Nephron (organoid): ENCODE data around the gene TIAM1.
"Not testable (repeated sequence)": the region's sequence is repeated elsewhere in the genome, so short reads cannot be mapped to it uniquely, and the experiment has no call there.

Experiments used
- H3K27ac Mint-ChIP-seq, 3 experiments: 2 replicates each; pipeline ENCODE4 v1.8.0; 2020; ENCODE audit warnings: mixed read lengths in 3 of 3, mild to moderate bottlenecking in 2 of 3, moderate library complexity in 1 of 3
- H3K27me3 Mint-ChIP-seq: 2 replicates; pipeline ENCODE4 v1.8.0; 2021; ENCODE audit warnings: low read depth, mild to moderate bottlenecking, moderate library complexity, mixed read lengths
- H3K36me3 Mint-ChIP-seq: 2 replicates; pipeline ENCODE4 v1.8.0; 2020; ENCODE audit warnings: low read depth, mixed read lengths
- H3K4me1 Mint-ChIP-seq: 2 replicates; pipeline ENCODE4 v1.8.0; 2020; ENCODE audit warnings: mixed read lengths
- H3K4me3 Mint-ChIP-seq, 3 experiments: 2 replicates each; pipeline ENCODE4 v1.8.0; 2020; ENCODE audit warnings: mild to moderate bottlenecking in 3 of 3, mixed read lengths in 3 of 3, moderate library complexity in 2 of 3
- H3K9me3 Mint-ChIP-seq: 2 replicates; pipeline ENCODE4 v1.8.0; 2020; ENCODE audit warnings: mixed read lengths
- TF ChIP-seq, protein P1 (sequence below), 3 experiments: fragments of 200-600 bp; sonication (generic); IDR thresholded peaks; one replicate each; pipeline ENCODE4 v1.5.0; 2021; ENCODE audit warnings: antibody characterized with exemption in 3 of 3; ENCODE audit not compliant: unreplicated experiment in 3 of 3

The TIAM1 gene

DNA sequence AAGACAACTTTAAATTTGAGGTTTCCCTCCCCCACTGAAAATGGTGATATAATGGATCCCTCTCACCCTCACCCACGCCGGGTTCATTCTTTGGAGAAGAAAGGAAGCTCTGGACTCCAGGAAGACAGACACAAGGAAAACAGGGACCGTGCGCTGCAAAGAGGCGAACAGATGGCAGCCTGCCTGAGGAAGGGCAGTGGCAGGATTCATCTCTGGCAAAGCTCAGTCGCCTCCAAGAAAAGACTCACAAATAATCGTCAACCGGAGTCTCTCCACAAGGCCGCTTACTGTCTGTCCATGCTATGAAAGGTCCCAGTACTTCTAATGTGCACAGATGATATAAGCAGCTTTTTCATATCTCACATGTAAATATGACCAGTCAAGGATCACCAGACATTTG is 110.3 kb downstream of the TIAM1 start:
- peaks cover 4% of the 10 kb centered on the region for H3K27me3 Mint-ChIP-seq
- peaks cover 7% of the 10 kb centered on the region for H3K9me3 Mint-ChIP-seq
- no peak overlapping the region for H3K4me3 Mint-ChIP-seq
- H3K4me1 Mint-ChIP-seq: no peaks in the 10 kb centered on the region
- TF ChIP-seq, protein P1, sequence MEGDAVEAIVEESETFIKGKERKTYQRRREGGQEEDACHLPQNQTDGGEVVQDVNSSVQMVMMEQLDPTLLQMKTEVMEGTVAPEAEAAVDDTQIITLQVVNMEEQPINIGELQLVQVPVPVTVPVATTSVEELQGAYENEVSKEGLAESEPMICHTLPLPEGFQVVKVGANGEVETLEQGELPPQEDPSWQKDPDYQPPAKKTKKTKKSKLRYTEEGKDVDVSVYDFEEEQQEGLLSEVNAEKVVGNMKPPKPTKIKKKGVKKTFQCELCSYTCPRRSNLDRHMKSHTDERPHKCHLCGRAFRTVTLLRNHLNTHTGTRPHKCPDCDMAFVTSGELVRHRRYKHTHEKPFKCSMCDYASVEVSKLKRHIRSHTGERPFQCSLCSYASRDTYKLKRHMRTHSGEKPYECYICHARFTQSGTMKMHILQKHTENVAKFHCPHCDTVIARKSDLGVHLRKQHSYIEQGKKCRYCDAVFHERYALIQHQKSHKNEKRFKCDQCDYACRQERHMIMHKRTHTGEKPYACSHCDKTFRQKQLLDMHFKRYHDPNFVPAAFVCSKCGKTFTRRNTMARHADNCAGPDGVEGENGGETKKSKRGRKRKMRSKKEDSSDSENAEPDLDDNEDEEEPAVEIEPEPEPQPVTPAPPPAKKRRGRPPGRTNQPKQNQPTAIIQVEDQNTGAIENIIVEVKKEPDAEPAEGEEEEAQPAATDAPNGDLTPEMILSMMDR (IDR thresholded peaks at IDR 0.05; ENCODE audit: unreplicated experiment in 3 of 3): no peak
- no peak overlapping the region for H3K27ac Mint-ChIP-seq
- peaks cover 49% of the 10 kb centered on the region for H3K36me3 Mint-ChIP-seq

DNA sequence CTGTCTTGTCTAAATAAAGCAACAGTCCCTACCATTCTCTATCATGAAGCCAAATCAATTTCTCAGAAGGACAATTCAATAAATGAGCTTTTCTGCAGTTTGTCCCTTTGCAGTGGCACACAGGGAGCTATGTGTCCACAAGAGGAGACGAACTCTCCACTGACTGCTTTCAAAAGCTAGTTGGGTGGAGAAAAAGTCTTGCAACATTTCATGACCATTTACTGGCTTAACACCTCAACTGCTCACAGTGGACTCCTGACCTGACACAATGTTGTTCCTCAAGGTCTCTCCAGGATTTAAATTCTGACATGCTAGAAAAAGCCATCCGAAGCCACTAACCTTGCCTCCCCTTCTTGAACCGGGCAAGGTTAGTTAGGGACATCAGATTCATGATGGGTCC is 111.7 kb downstream of the TIAM1 start:
- no peaks in the 10 kb centered on the region for H3K4me1 Mint-ChIP-seq
- no peak overlapping the region for H3K27ac Mint-ChIP-seq
- no peak overlapping the region for H3K4me3 Mint-ChIP-seq
- H3K36me3 Mint-ChIP-seq: peaks cover 43% of the 10 kb centered on the region
- TF ChIP-seq, protein P1 (IDR thresholded peaks at IDR 0.05; ENCODE audit: unreplicated experiment in 3 of 3): no peak
- peaks cover 4% of the 10 kb centered on the region for H3K27me3 Mint-ChIP-seq
- peaks cover 6% of the 10 kb centered on the region for H3K9me3 Mint-ChIP-seq

DNA sequence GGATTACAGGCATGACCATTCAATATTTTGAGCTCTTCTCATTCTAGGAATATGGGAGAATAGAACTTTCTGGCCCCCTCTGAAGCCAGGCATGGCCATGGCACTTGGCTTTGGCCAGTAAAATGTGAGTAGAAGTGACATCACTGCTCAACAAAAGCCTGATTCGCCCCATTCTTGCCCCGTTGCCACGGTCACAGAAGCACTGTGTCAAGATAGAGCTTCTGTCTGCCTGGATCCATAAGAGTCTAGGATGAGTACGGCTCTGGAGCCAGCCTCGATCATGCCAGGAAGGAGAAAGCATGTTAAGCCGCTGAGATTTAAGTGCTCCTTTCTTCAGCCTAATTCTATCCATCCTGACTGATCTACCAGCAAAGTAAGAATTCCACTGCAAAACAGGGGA is 113.1 kb downstream of the TIAM1 start:
- Mint-ChIP-seq H3K36me3 (peaks cover 32% of the 10 kb centered on the region), H3K27ac (no peak overlapping the region), H3K4me3 (no peak overlapping the region), H3K27me3 (peaks cover 4% of the 10 kb centered on the region), H3K4me1 (no peaks in the 10 kb centered on the region), H3K9me3 (peaks cover 6% of the 10 kb centered on the region)
- TF ChIP-seq, protein P1 (IDR thresholded peaks at IDR 0.05; ENCODE audit: unreplicated experiment in 3 of 3): no peak

DNA sequence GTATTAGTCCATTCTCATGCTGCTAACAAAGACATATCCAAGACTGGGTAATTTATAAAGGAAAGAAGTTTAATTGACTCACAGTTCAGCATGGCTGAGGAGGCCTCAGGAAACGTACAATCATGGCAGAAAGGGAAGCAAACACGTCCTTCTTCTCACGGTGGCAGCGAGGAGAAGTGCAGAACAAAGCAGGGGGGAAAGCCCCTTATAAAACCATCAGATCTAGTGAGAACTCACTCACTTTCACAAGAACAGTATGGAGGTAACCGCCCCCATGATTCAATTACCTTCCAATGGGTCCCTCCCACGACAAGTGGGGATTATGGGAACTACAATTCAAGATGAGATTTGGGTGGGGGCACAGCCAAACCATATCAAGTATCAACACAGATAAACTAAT is 115.3 kb downstream of the TIAM1 start:
- not testable (repeated sequence) for H3K9me3 Mint-ChIP-seq, H3K4me3 Mint-ChIP-seq, H3K27me3 Mint-ChIP-seq, H3K27ac Mint-ChIP-seq, H3K4me1 Mint-ChIP-seq
- H3K36me3 Mint-ChIP-seq: peaks cover 22% of the 10 kb centered on the region

DNA sequence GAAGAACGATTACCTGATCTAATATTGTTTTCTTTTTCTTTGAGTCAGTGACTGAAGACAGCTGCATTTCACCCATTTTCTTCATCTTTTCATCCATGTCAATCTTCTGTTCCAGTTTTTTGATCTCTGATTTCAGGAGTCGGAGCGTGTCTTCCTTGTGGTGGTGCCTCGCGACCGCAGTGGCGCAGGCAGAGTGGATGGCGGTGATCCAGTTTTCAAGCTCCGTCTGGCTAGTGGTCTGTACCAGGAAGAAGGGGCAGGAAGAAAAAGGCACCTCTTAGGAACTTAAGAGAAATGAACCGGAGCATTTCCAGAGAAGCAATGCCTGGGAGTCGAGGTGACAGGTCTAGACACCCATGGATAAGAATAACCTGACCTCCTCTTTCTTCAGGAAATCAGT is 118.3 kb downstream of the TIAM1 start:
- no peaks in the 10 kb centered on the region for H3K9me3 Mint-ChIP-seq
- H3K4me1 Mint-ChIP-seq: peaks cover 18% of the 10 kb centered on the region
- H3K4me3 Mint-ChIP-seq: no peak overlapping the region
- H3K27ac Mint-ChIP-seq: no peak overlapping the region
- TF ChIP-seq, protein P1 (IDR thresholded peaks at IDR 0.05; ENCODE audit: unreplicated experiment in 3 of 3): no peak
- H3K27me3 Mint-ChIP-seq: no peaks in the 10 kb centered on the region
- peaks cover 22% of the 10 kb centered on the region for H3K36me3 Mint-ChIP-seq

DNA sequence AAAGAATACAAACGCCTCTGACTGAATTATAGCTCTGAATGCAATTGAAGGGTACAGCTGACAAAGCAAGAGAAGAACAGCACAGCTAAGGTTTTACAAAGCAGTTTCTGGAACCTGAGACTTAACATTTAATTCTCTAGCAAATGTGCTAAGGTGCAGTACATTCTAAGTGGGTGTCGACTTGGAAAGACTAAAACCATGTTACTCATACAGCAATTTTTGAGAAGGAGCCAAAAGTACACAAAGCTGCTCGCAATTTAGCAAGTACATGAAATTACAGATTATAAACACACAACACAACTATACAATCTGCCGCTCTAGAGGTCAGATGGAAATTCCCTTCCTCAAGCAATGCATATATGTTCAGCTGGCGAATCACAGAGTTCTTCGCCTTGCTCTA is 121.9 kb downstream of the TIAM1 start:
- peaks cover 36% of the 10 kb centered on the region for H3K4me1 Mint-ChIP-seq
- no peaks in the 10 kb centered on the region for H3K27me3 Mint-ChIP-seq
- peaks cover 16% of the 10 kb centered on the region for H3K36me3 Mint-ChIP-seq
- no peak overlapping the region for H3K4me3 Mint-ChIP-seq
- no peaks in the 10 kb centered on the region for H3K9me3 Mint-ChIP-seq
- TF ChIP-seq, protein P1 (IDR thresholded peaks at IDR 0.05; ENCODE audit: unreplicated experiment in 3 of 3): no peak
- peak overlapping the region in 2 of 3 experiments; percentile 26 to 88 for H3K27ac Mint-ChIP-seq
